CD4-positive, alpha-beta memory T cell (primary cell): ENCODE measurements around the gene TNIP1. TPM values are rescaled to one million over a fixed set of nuclear protein-coding genes. Genes with fewer than 3 reads are reported as not detected.
A peak's percentile ranks its signal among the peaks of the same experiment; 100 is the strongest.

Source experiments
- CTCF ChIA-PET: fragments of 350-600 bp; sonication (Branson Sonifier 250); formaldehyde crosslinking; loops from one replicate; lab custom pipeline; 2021; ENCODE audit warnings: inconsistent platforms; ENCODE audit not compliant: partially characterized antibody; lab: Charles Lee
- POLR2A ChIA-PET: fragments of 350-600 bp; sonication (Branson Sonifier 250); formaldehyde crosslinking; loops from one replicate; lab custom pipeline; 2021; ENCODE audit not compliant: partially characterized antibody; lab: Charles Lee
- DNase-seq, 5 donors: peaks; one replicate each; pipeline versions ENCODE4 v3.0.0 to v3.0.0-alpha.2; 2020 to 2022; ENCODE audit warnings: mixed read lengths in 1 of 5
- H3K27ac ChIP-seq: one replicate; pipeline ENCODE4 v1.7.0; 2013; ENCODE audit warnings: low read depth, low read length
- H3K27me3 ChIP-seq: 2 replicates; pipeline ENCODE4 v1.7.0; 2013; ENCODE audit warnings: mild to moderate bottlenecking, low read length, moderate library complexity; ENCODE audit not compliant: insufficient read depth
- H3K36me3 ChIP-seq: 2 replicates; pipeline ENCODE4 v1.7.0; 2013; ENCODE audit warnings: mild to moderate bottlenecking, low read length, moderate library complexity; ENCODE audit not compliant: insufficient read depth
- H3K4me1 ChIP-seq: 2 replicates; pipeline ENCODE4 v1.7.0; 2013; ENCODE audit warnings: mild to moderate bottlenecking, low read length, moderate library complexity; ENCODE audit not compliant: insufficient read depth
- H3K4me3 ChIP-seq, 2 donors: one replicate each; pipeline ENCODE4 v1.7.0; 2013; ENCODE audit warnings: low read length in 2 of 2, mild to moderate bottlenecking in 1 of 2
- H3K9me3 ChIP-seq, 2 donors: one replicate each; pipeline ENCODE4 v1.7.0; 2013; ENCODE audit warnings: low read length in 2 of 2, control low read depth in 1 of 2; ENCODE audit not compliant: control insufficient read depth in 1 of 2
- H3K27ac Mint-ChIP-seq, 7 donors: one replicate each; pipeline ENCODE4 v1.8.0; 2020 to 2021; ENCODE audit warnings: mixed read lengths in 7 of 7, mild to moderate bottlenecking in 6 of 7, inconsistent platforms in 3 of 7, moderate library complexity in 3 of 7
- H3K27me3 Mint-ChIP-seq, 2 donors: one replicate each; pipeline ENCODE4 v1.8.0; 2020 to 2021; ENCODE audit warnings: mixed read lengths in 2 of 2
- H3K36me3 Mint-ChIP-seq, 2 donors: one replicate each; pipeline ENCODE4 v1.8.0; 2020 to 2021; ENCODE audit warnings: mixed read lengths in 2 of 2, inconsistent platforms in 1 of 2, mild to moderate bottlenecking in 1 of 2
- H3K4me1 Mint-ChIP-seq, 4 donors: one replicate each; pipeline ENCODE4 v1.8.0; 2020 to 2021; ENCODE audit warnings: mixed read lengths in 4 of 4, mild to moderate bottlenecking in 1 of 4
- H3K4me3 Mint-ChIP-seq, 8 donors: one replicate each; pipeline ENCODE4 v1.8.0; 2020 to 2021; ENCODE audit warnings: mixed read lengths in 8 of 8, mild to moderate bottlenecking in 7 of 8, moderate library complexity in 6 of 8, inconsistent platforms in 3 of 8
- H3K9me3 Mint-ChIP-seq, 8 donors: one replicate each; pipeline ENCODE4 v1.8.0; 2020 to 2021; ENCODE audit warnings: mixed read lengths in 8 of 8, mild to moderate bottlenecking in 5 of 8, inconsistent platforms in 3 of 8, moderate library complexity in 1 of 8
- intact Hi-C: fragments of 100-400 bp; cut with micrococcal nuclease; formaldehyde crosslinking; loops from one replicate; pipeline ENCODE4 v1.15.1; 2023
- polyA plus RNA-seq, 2 donors: library from polyadenylated mRNA; unstranded; fragments of 300-500 nt; fragmentation: Illumina TruSeq; gene quantifications; one replicate each; pipeline ENCODE4 v1.2.3, GENCODE V29; 2021
- total RNA-seq, 2 experiments: library from RNA; stranded (reverse); gene quantifications; one replicate each; pipeline ENCODE4 v1.2.3, GENCODE V29; 2021

The TNIP1 gene
- total and polyA plus RNA-seq, 4 experiments from 2014 or later, result 31.5 to 233 (median 149) TPM

DNA sequence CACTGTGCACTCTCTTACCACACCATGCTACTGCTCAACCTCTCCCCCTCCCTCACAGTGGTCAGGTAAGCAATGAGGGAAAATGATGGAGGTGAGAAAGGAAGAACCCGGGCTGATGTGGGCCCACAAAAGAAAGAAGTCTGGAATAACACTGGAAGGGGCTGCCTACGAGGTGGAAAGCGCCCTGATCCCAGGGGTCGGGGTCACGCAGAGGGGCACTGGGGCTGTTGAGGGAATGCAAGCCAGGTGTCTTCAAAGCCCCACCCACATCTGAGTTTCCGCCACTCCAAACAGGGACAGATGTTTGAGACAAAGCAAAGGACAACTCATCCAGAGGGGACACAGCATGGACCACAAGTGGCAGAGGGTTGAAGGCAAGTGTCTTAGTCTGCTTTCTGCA is 4.2 kb downstream of the TNIP1 start:
- H3K27ac ChIP-seq, result peak overlapping the region; percentile 99
- intact Hi-C loops, result no loop called here

DNA sequence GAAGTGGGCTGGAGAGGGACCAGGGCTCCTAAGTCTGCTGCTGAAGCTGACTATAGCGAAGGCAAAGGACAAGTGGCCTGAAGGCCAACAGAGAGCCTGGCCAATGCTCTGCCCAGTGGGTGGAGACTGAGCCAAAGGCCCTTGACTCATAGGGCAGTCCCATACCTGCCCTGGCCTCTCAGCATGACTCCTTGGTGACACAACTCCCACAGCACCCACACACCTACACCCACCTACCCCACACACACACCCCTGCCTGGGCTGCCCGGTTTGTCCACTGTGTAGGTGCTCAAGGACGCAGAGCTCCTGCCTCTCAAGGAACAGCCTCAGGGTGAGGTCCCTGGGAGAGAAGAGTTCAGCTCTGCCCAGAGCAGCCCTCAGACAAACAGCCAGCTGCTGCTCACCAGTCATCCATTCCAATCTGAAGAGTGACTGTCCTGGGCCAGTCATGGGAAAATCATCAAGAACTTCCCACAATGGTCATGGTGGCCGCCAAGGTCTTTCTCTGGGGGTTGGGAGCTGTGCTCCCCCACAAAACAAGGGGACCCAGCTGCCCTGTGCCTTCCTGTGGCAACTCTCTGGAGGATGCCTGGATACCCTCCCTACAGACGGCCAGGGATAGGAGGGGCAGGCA is 5.0 kb downstream of the TNIP1 start:
- no peaks in the 10 kb centered on the region for H3K27me3 ChIP-seq
- no peaks in the 10 kb centered on the region for H3K9me3 ChIP-seq
- Mint-ChIP-seq H3K27me3 (no peaks in the 10 kb centered on the region), H3K4me1 (peaks cover 59 to 82% (median 70%) of the 10 kb centered on the region in 4 donors), H3K27ac (peak overlapping the region; percentile 73 to 89 (median 76)), H3K4me3 (peak overlapping the region in 6 of 8 donors; percentile 20 to 98 (median 76)), H3K36me3 (peaks cover 35 to 69% of the 10 kb centered on the region in 2 donors), H3K9me3 (peaks cover 0 to 3% (median 0%) of the 10 kb centered on the region in 8 donors)
- ChIA-PET CTCF (interaction anchor here (1.0 to 2.4 kb wide), 5 partner anchors 24 to 89 kb away, joined by 3 to 12 read pairs (median 8); no protein-coding TSS in a partner anchor), POLR2A (interaction anchor here (0.7 to 2.5 kb wide), 3 partner anchors 10 to 40 kb away, joined by 3 to 7 read pairs (median 3); no protein-coding TSS in a partner anchor)
- peaks cover 81% of the 10 kb centered on the region for H3K4me1 ChIP-seq
- no peak for DNase-seq
- H3K36me3 ChIP-seq, result peaks cover 23% of the 10 kb centered on the region
- no peak overlapping the region for H3K4me3 ChIP-seq
- intact Hi-C loops, result no loop called here
- peak overlapping the region; percentile 1 for H3K27ac ChIP-seq

More for the DNA sequence above, 4.2 kb downstream of the TNIP1 start:
- Mint-ChIP-seq H3K36me3 (peaks cover 33 to 61% of the 10 kb centered on the region in 2 donors), H3K4me3 (peak overlapping the region in 5 of 8 donors; percentile 58 to 98 (median 94)), H3K4me1 (peaks cover 52 to 79% (median 65%) of the 10 kb centered on the region in 4 donors), H3K27ac (peak overlapping the region; percentile 63 to 89 (median 80)), H3K27me3 (no peaks in the 10 kb centered on the region), H3K9me3 (peaks cover 0 to 3% (median 0%) of the 10 kb centered on the region in 8 donors)
- Histone ChIP-seq H3K27me3 (no peaks in the 10 kb centered on the region), H3K9me3 (no peaks in the 10 kb centered on the region), H3K4me3 (no peak overlapping the region), H3K4me1 (peaks cover 77% of the 10 kb centered on the region), H3K36me3 (peaks cover 20% of the 10 kb centered on the region)
- ChIA-PET POLR2A (interaction anchor here (0.7 to 4.4 kb wide), 3 partner anchors 13 to 39 kb away, joined by 3 to 26 read pairs (median 3); no protein-coding TSS in a partner anchor), CTCF (interaction anchor here (1.0 to 1.4 kb wide), 3 partner anchors 25 to 39 kb away, joined by 3 to 6 read pairs (median 3); no protein-coding TSS in a partner anchor)
- no peak for DNase-seq

- no peak for DNase-seq
- H3K4me1 ChIP-seq, result peaks cover 88% of the 10 kb centered on the region
- CTCF ChIA-PET, result interaction anchor here (1.6 to 2.4 kb wide), 4 partner anchors 23 to 91 kb away, joined by 8 to 12 read pairs (median 9); no protein-coding TSS in a partner anchor
- Mint-ChIP-seq H3K4me3 (peak overlapping the region in 3 of 8 donors; percentile 7 to 35 (median 12)), H3K36me3 (peaks cover 35 to 71% of the 10 kb centered on the region in 2 donors), H3K27ac (peak overlapping the region in 2 of 7 donors; percentile 50 to 66), H3K27me3 (no peaks in the 10 kb centered on the region), H3K4me1 (peaks cover 65 to 88% (median 74%) of the 10 kb centered on the region in 4 donors), H3K9me3 (peaks cover 0 to 3% (median 0%) of the 10 kb centered on the region in 8 donors)
- peaks cover 23% of the 10 kb centered on the region for H3K36me3 ChIP-seq
- POLR2A ChIA-PET, result interaction anchor here (2.5 kb wide), 1 partner anchor 11 kb away, joined by 7 read pairs; no protein-coding TSS in a partner anchor
- no peak overlapping the region for H3K27ac ChIP-seq
- no peaks in the 10 kb centered on the region for H3K9me3 ChIP-seq
- H3K27me3 ChIP-seq, result no peaks in the 10 kb centered on the region
- no peak overlapping the region for H3K4me3 ChIP-seq
- intact Hi-C loops, result no loop called here
These were observed 6.3 kb downstream of the TNIP1 start for GRCh38 chr5:151074557-151074956.

- no peak overlapping the region for H3K4me3 Mint-ChIP-seq
These were observed 7.6 kb downstream of the TNIP1 start for GRCh38 chr5:151073280-151073679.

DNA sequence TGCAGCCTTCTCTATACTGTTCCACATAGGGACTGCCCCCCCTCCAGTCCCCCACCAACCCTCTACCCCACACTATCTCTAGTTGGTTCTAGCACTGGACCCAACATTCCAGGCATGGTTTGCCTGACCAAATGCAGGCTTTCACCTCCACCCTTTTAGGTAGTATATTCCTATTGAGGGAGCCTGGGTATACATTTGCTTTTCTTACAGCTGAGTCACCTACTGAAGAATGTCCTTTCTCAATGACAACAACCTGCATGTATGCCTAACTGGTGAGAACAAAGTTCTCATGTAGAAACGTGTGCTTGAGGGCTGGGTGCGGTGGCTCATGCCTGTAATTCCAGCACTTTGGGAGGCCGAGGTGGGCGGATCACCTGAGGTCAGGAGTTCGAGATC is 8.2 kb downstream of the TNIP1 start:
- H3K27ac ChIP-seq, result no peak overlapping the region
- CTCF ChIA-PET, result interaction anchor here (0.7 to 5.6 kb wide), 4 partner anchors 21 to 43 kb away, joined by 4 to 54 read pairs (median 12); no protein-coding TSS in a partner anchor
- Mint-ChIP-seq H3K4me3 (peak overlapping the region in 1 of 8 donors; percentile 50), H3K36me3 (peaks cover 29 to 71% of the 10 kb centered on the region in 2 donors), H3K27me3 (no peaks in the 10 kb centered on the region), H3K4me1 (peaks cover 66 to 88% (median 75%) of the 10 kb centered on the region in 4 donors), H3K9me3 (peaks cover 0 to 1% (median 0%) of the 10 kb centered on the region in 8 donors), H3K27ac (peak overlapping the region; percentile 3 to 83 (median 65))
- no peak for DNase-seq
- H3K4me1 ChIP-seq, result peaks cover 88% of the 10 kb centered on the region
- no peak overlapping the region for H3K4me3 ChIP-seq
- intact Hi-C loops, result no loop called here
- POLR2A ChIA-PET, result interaction anchor here (1.2 to 4.9 kb wide), 4 partner anchors 9 to 85 kb away, joined by 3 to 35 read pairs (median 4); partner anchors contain the start of gene TNIP1
- peaks cover 27% of the 10 kb centered on the region for H3K36me3 ChIP-seq
- H3K9me3 ChIP-seq, result no peaks in the 10 kb centered on the region
- no peaks in the 10 kb centered on the region for H3K27me3 ChIP-seq

More at GRCh38 chr5:151073280-151073679, 7.6 kb downstream of the TNIP1 start:
- peaks cover 0 to 3% (median 0%) of the 10 kb centered on the region in 8 donors for H3K9me3 Mint-ChIP-seq
- intact Hi-C loops, result no loop called here
- ChIA-PET POLR2A (interaction anchor here (4.9 kb wide), 1 partner anchor 8 kb away, joined by 35 read pairs; the partner anchor contains the start of gene TNIP1), CTCF (interaction anchor here (0.6 to 1.7 kb wide), 3 partner anchors 25 to 1521 kb away, joined by 3 to 4 read pairs (median 4); no protein-coding TSS in a partner anchor)
- Histone ChIP-seq H3K36me3 (peaks cover 21% of the 10 kb centered on the region), H3K4me1 (peaks cover 88% of the 10 kb centered on the region), H3K4me3 (no peak overlapping the region), H3K9me3 (no peaks in the 10 kb centered on the region), H3K27ac (no peak overlapping the region), H3K27me3 (no peaks in the 10 kb centered on the region)
- no peaks in the 10 kb centered on the region for H3K27me3 Mint-ChIP-seq
- peak overlapping the region in 2 of 7 donors; percentile 10 to 29 for H3K27ac Mint-ChIP-seq
- DNase-seq, result no peak
- peaks cover 35 to 73% of the 10 kb centered on the region in 2 donors for H3K36me3 Mint-ChIP-seq
- H3K4me1 Mint-ChIP-seq, result peaks cover 68 to 88% (median 76%) of the 10 kb centered on the region in 4 donors

- peaks cover 65 to 88% (median 74%) of the 10 kb centered on the region in 4 donors for H3K4me1 Mint-ChIP-seq
- POLR2A ChIA-PET, result interaction anchor here (0.8 to 4.9 kb wide), 6 partner anchors 9 to 86 kb away, joined by 3 to 35 read pairs (median 4); partner anchors contain the start of gene TNIP1
- H3K27me3 Mint-ChIP-seq, result no peaks in the 10 kb centered on the region
- peak overlapping the region; percentile 44 to 83 (median 75) for H3K27ac Mint-ChIP-seq
- H3K4me3 Mint-ChIP-seq, result peak overlapping the region in 4 of 8 donors; percentile 26 to 50 (median 36)
- intact Hi-C loops, result no loop called here
- Histone ChIP-seq H3K9me3 (no peaks in the 10 kb centered on the region), H3K27me3 (no peaks in the 10 kb centered on the region), H3K27ac (no peak overlapping the region), H3K36me3 (peaks cover 22% of the 10 kb centered on the region), H3K4me1 (peaks cover 88% of the 10 kb centered on the region), H3K4me3 (no peak overlapping the region)
- CTCF ChIA-PET, result interaction anchor here (0.8 to 5.6 kb wide), 4 partner anchors 20 to 93 kb away, joined by 3 to 54 read pairs (median 12); no protein-coding TSS in a partner anchor
- H3K9me3 Mint-ChIP-seq, result peaks cover 0 to 1% (median 0%) of the 10 kb centered on the region in 8 donors
- no peak for DNase-seq
- H3K36me3 Mint-ChIP-seq, result peaks cover 26 to 74% of the 10 kb centered on the region in 2 donors
These were observed 8.8 kb downstream of the TNIP1 start for GRCh38 chr5:151071848-151072629.
